ENCODE data around the gene NEUROG3. TPM values are rescaled to one million over a fixed set of nuclear protein-coding genes. Genes with fewer than 3 reads are reported as not detected.

Gene NEUROG3
- total RNA-seq, 1 experiment from 2014 or later, result 2.4 TPM

- ChIA-PET POLR2A (no interaction called here), CTCF (interaction anchor here (0.9 to 10.1 kb wide), 5 partner anchors 56 to 164 kb away, joined by 4 to 117 read pairs (median 7); no protein-coding TSS in a partner anchor)
- no peak overlapping the region for H3K27ac Mint-ChIP-seq
- peak overlapping the region; percentile 88 for H3K4me3 Mint-ChIP-seq
- TF ChIP-seq NR1H2 (CRISPR knock-in tag; IDR thresholded peaks at IDR 0.05) (no peak), RELA (CRISPR knock-in tag; IDR thresholded peaks at IDR 0.05; ENCODE audit: borderline replicate concordance) (no peak)
- TF ChIP-seq, protein P1, sequence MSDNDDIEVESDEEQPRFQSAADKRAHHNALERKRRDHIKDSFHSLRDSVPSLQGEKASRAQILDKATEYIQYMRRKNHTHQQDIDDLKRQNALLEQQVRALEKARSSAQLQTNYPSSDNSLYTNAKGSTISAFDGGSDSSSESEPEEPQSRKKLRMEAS (CRISPR knock-in tag; IDR thresholded peaks at IDR 0.05), result peak; percentile 40; the same call in 1 of the 2 replicates
- TF ChIP-seq, protein P2, sequence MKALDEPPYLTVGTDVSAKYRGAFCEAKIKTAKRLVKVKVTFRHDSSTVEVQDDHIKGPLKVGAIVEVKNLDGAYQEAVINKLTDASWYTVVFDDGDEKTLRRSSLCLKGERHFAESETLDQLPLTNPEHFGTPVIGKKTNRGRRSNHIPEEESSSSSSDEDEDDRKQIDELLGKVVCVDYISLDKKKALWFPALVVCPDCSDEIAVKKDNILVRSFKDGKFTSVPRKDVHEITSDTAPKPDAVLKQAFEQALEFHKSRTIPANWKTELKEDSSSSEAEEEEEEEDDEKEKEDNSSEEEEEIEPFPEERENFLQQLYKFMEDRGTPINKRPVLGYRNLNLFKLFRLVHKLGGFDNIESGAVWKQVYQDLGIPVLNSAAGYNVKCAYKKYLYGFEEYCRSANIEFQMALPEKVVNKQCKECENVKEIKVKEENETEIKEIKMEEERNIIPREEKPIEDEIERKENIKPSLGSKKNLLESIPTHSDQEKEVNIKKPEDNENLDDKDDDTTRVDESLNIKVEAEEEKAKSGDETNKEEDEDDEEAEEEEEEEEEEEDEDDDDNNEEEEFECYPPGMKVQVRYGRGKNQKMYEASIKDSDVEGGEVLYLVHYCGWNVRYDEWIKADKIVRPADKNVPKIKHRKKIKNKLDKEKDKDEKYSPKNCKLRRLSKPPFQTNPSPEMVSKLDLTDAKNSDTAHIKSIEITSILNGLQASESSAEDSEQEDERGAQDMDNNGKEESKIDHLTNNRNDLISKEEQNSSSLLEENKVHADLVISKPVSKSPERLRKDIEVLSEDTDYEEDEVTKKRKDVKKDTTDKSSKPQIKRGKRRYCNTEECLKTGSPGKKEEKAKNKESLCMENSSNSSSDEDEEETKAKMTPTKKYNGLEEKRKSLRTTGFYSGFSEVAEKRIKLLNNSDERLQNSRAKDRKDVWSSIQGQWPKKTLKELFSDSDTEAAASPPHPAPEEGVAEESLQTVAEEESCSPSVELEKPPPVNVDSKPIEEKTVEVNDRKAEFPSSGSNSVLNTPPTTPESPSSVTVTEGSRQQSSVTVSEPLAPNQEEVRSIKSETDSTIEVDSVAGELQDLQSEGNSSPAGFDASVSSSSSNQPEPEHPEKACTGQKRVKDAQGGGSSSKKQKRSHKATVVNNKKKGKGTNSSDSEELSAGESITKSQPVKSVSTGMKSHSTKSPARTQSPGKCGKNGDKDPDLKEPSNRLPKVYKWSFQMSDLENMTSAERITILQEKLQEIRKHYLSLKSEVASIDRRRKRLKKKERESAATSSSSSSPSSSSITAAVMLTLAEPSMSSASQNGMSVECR (CRISPR knock-in tag; IDR thresholded peaks at IDR 0.05; ENCODE audit: borderline replicate concordance), result no peak
- no peaks in the 10 kb centered on the region for H3K9me3 Mint-ChIP-seq
- no peak for DNase-seq (ENCODE audit: low spot score)
- H3K4me1 Mint-ChIP-seq, result peaks cover 69% of the 10 kb centered on the region
- no peaks in the 10 kb centered on the region for H3K36me3 Mint-ChIP-seq
- no peak for ATAC-seq
- H3K27me3 Mint-ChIP-seq (ENCODE audit: low read depth), result peaks cover 100% of the 10 kb centered on the region
Observed at GRCh38 chr10:69571618-69572158, 1.5 kb downstream of the NEUROG3 start.

DNA sequence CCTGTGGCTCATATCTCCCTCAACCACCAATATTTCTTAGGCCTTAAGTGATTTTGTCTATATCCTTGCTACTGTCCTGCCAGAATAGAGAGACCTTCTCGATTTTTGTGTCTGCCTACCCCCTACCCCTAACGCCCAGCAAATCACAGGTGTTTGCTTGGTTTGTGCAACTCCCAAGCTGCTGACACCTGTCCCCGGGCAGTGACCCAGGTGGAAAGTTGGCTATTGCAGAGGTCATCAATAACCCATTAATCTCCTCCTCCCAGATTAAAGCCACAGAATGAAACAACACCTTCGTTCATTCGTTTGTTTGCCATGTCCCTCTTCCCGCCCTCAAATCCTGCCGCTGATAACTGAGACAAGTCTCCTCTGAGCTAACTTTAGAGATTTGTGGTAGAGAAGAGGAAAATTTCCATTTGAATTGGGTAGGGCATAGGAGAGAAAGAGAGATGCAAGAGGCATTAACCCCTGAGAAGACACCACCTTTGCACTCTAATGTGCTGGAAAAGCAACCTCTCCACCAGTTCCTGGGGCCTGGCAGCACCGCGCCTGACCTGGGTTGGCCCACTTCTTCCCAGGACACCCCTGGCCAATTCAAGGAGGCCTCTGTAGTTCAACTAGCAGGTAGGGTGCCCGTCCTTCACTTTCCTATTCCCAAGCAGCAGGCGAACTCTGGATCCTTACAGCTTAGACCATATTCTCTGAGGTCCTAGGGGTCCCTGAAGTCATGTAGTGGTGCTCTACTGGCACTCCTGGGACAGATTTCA lies 3.0 kb downstream of the NEUROG3 start:
- Mint-ChIP-seq H3K36me3 (no peaks in the 10 kb centered on the region), H3K27me3 (ENCODE audit: low read depth) (peaks cover 100% of the 10 kb centered on the region), H3K27ac (peak overlapping the region; percentile 71), H3K9me3 (no peaks in the 10 kb centered on the region), H3K4me3 (peak overlapping the region; percentile 88), H3K4me1 (peaks cover 58% of the 10 kb centered on the region)
- DNase-seq (ENCODE audit: low spot score), result no peak
- ChIA-PET CTCF (interaction anchor here (1.0 to 10.1 kb wide), 7 partner anchors 8 to 162 kb away, joined by 3 to 117 read pairs (median 13); no protein-coding TSS in a partner anchor), POLR2A (interaction anchor here (1.9 kb wide), 1 partner anchor 9 kb away, joined by 5 read pairs; no protein-coding TSS in a partner anchor)
- TF ChIP-seq SOX15 (CRISPR knock-in tag; IDR thresholded peaks at IDR 0.05), result no peak
- TF ChIP-seq NR1H2 (CRISPR knock-in tag; IDR thresholded peaks at IDR 0.05), result no peak
- TF ChIP-seq, protein P3, sequence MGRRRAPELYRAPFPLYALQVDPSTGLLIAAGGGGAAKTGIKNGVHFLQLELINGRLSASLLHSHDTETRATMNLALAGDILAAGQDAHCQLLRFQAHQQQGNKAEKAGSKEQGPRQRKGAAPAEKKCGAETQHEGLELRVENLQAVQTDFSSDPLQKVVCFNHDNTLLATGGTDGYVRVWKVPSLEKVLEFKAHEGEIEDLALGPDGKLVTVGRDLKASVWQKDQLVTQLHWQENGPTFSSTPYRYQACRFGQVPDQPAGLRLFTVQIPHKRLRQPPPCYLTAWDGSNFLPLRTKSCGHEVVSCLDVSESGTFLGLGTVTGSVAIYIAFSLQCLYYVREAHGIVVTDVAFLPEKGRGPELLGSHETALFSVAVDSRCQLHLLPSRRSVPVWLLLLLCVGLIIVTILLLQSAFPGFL (CRISPR knock-in tag; IDR thresholded peaks at IDR 0.05; ENCODE audit: borderline replicate concordance), result no peak
- TF ChIP-seq, protein P4, sequence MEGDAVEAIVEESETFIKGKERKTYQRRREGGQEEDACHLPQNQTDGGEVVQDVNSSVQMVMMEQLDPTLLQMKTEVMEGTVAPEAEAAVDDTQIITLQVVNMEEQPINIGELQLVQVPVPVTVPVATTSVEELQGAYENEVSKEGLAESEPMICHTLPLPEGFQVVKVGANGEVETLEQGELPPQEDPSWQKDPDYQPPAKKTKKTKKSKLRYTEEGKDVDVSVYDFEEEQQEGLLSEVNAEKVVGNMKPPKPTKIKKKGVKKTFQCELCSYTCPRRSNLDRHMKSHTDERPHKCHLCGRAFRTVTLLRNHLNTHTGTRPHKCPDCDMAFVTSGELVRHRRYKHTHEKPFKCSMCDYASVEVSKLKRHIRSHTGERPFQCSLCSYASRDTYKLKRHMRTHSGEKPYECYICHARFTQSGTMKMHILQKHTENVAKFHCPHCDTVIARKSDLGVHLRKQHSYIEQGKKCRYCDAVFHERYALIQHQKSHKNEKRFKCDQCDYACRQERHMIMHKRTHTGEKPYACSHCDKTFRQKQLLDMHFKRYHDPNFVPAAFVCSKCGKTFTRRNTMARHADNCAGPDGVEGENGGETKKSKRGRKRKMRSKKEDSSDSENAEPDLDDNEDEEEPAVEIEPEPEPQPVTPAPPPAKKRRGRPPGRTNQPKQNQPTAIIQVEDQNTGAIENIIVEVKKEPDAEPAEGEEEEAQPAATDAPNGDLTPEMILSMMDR (IDR thresholded peaks at IDR 0.05), result no peak
- no peak for TF ChIP-seq ESRRA (CRISPR knock-in tag; IDR thresholded peaks at IDR 0.05; ENCODE audit: borderline replicate concordance)
- no peak for TF ChIP-seq ZNF423 (CRISPR knock-in tag; IDR thresholded peaks at IDR 0.05)
- TF ChIP-seq, protein P5, sequence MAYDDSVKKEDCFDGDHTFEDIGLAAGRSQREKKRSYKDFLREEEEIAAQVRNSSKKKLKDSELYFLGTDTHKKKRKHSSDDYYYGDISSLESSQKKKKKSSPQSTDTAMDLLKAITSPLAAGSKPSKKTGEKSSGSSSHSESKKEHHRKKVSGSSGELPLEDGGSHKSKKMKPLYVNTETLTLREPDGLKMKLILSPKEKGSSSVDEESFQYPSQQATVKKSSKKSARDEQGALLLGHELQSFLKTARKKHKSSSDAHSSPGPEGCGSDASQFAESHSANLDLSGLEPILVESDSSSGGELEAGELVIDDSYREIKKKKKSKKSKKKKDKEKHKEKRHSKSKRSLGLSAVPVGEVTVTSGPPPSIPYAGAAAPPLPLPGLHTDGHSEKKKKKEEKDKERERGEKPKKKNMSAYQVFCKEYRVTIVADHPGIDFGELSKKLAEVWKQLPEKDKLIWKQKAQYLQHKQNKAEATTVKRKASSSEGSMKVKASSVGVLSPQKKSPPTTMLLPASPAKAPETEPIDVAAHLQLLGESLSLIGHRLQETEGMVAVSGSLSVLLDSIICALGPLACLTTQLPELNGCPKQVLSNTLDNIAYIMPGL (CRISPR knock-in tag; IDR thresholded peaks at IDR 0.05), result no peak
- TF ChIP-seq GTF2I (CRISPR knock-in tag; conservative IDR thresholded peaks at IDR 0.05), result no peak
- TF ChIP-seq PRRX2 (CRISPR knock-in tag; IDR thresholded peaks at IDR 0.05), result no peak
- TF ChIP-seq, protein P6, sequence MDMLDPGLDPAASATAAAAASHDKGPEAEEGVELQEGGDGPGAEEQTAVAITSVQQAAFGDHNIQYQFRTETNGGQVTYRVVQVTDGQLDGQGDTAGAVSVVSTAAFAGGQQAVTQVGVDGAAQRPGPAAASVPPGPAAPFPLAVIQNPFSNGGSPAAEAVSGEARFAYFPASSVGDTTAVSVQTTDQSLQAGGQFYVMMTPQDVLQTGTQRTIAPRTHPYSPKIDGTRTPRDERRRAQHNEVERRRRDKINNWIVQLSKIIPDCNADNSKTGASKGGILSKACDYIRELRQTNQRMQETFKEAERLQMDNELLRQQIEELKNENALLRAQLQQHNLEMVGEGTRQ (CRISPR knock-in tag; IDR thresholded peaks at IDR 0.05), result no peak
- no peak for TF ChIP-seq ATF3 (CRISPR knock-in tag; conservative IDR thresholded peaks at IDR 0.05)
- no peak for TF ChIP-seq ZNF512 (CRISPR knock-in tag; IDR thresholded peaks at IDR 0.05; ENCODE audit: borderline replicate concordance)
- TF ChIP-seq ZNF263 (CRISPR knock-in tag; IDR thresholded peaks at IDR 0.05; ENCODE audit: low read depth), result no peak
- no peak for TF ChIP-seq TCF7 (CRISPR knock-in tag; IDR thresholded peaks at IDR 0.05; ENCODE audit: low read depth)
- TF ChIP-seq TEAD4 (CRISPR knock-in tag; IDR thresholded peaks at IDR 0.05), result no peak
- TF ChIP-seq EMX1 (CRISPR knock-in tag; IDR thresholded peaks at IDR 0.05), result no peak
- no peak; the same call in 1 of the 2 replicates for ATAC-seq
